MM.1S (cell line): ENCODE results near the gene PPME1.

Experiments used
- CTCF ChIP-seq: fragments of 300-600 bp; sonication (generic); IDR thresholded peaks from 2 replicates; pipeline ENCODE4 v1.5.1; 2016; ENCODE audit warnings: antibody characterized with exemption, low read length, mixed read lengths
- EZH2 ChIP-seq: fragments of 300-600 bp; sonication (generic); optimal IDR thresholded peaks from 2 replicates; pipeline ENCODE3; 2017; ENCODE audit warnings: low read depth, mild to moderate bottlenecking, antibody characterized with exemption, low read length, mixed read lengths
- EZH2phosphoT487 ChIP-seq: fragments of 300-600 bp; sonication (generic); IDR thresholded peaks from 2 replicates; pipeline ENCODE4 v1.6.1; 2018; ENCODE audit warnings: antibody characterized with exemption, low read length

- TF ChIP-seq CTCF (no peak), EZH2 (no peak), EZH2phosphoT487 (no peak)
Observed at GRCh38 chr11:74132833-74133232, 38.3 kb upstream of the PPME1 start.
